HUDEP-2 (cell line): ENCODE results near the gene ZNF438.
"Not testable (repeated sequence)": the region's sequence is repeated elsewhere in the genome, so short reads cannot be mapped to it uniquely, and the experiment has no call there.

Experiments used
- DNase-seq, 76 experiments: peaks; one replicate each; lab custom pipeline; 2025; ENCODE audit not compliant: unreplicated experiment in 76 of 76; lab: John Stamatoyannopoulos, UW

The ZNF438 gene

DNA sequence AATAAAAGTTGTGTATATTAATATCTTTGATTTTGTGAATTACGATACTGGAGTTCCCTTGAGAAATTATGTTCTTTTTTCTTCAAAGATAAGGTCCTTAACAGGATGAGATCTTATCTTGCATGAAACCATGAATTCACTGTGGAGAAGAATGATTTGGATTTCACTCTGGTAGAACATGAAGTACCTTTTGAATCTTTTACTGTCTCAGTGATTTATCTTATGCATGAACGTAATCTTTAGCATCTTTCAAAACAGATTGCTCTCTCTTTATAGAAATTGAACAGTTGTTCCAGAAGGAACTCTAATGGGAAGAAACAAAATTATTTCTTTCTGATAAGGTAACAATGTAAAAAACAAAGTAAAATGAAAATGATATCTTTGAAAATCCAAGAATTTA is 11.0 kb upstream of the ZNF438 start:
- DNase-seq = no peak

DNA sequence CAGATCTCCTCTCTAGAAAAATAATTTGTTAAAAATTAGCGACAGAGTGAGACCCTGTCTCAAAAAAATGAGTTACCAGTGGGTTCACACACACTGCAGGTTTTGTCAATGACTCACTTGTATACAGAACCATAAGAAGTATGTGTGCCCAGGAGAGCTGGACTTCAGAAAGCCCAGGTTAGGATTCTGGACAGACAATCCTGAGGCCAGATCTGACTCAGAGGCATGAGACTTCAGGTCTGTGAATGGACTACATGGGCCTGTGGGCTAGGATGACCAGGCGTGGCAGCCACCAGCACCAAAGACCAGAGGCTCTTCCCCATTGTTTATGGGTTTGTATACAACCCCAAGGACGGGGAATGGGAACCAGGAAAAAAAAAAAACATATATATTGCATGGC is 9.3 kb upstream of the ZNF438 start:
- no peak for DNase-seq

DNA sequence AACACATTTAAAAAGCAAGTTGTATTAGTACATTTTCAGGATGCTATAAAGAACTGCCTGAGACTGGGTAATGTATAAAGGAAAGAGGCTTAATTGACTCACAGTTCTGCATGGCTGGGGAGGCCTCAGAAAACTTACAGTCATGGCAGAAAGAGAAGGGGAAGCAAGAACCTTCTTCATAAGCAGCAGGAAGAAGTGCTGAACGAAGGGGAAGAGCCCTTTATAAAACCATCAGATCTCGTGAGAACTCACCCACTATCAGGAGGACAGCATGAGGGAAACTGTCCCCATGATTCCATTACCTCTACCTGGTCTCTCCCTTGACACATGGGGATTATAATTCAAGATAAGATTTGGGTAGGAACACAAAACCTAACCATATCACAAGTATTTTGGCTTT is 7.3 kb upstream of the ZNF438 start:
- not testable (repeated sequence) for DNase-seq

DNA sequence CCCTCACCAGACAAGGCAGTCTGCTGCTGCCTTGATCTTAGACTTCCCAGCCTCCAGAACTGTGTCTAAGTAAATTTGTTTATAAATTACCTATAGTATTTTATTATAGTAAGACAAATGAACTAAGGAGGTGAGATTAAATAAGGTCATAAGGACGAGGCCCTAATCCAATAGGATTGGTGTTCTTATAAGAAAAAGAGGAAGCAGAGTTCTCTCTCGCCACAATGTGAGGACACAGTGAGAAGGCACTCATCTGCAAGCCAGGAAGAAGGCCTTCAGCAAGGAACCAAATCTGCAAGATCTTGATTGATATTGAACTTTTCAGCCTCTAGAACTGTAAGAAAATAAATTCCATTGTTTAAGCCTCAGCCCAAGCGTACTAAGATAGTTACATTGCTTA is 6.1 kb upstream of the ZNF438 start:
- DNase-seq = no peak

DNA sequence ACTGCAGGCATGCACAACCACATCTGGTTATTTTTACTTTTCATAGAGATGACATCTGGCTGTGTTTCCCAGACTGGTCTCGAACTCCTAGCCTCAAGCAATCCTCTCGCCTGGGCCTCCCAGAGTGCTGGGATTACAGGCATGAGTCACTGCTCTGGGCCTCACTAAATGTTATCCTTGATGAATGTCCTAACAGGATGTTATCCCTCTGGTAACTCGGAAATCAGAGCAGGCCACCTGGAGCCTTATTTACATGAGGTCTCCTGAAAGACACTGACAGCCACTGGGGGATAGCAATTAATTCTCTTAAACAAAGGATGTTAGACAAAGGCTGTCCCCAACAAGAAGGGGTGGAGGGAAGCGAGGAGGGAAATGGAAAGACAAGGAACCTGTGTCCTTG is 4.5 kb upstream of the ZNF438 start:
- no peak for DNase-seq

DNA sequence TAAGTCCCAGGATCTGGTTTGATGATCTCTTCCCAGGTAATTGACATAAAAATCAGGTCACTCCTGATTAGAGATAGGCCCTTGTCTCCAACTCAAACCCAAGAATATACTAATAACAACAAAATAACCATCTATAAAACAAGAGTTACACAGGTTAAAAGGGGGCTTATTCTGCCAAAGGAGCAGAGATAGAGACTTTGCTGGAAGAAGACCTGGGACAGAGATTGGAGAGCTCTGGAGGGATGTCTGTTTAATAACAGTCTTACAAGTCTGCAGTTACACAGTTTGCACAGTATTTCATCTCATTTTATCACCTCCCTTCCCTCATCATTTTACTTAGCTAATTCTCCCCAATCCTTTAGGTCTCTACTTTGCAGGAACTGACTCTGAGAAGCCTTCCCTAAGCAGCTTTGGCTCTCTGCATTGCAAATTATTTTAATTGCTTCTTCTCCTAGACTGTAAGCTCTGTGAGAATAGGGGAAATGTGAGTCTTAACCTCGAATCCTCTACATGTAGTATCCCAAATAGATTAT is 3.7 kb upstream of the ZNF438 start:
- no peak for DNase-seq

DNA sequence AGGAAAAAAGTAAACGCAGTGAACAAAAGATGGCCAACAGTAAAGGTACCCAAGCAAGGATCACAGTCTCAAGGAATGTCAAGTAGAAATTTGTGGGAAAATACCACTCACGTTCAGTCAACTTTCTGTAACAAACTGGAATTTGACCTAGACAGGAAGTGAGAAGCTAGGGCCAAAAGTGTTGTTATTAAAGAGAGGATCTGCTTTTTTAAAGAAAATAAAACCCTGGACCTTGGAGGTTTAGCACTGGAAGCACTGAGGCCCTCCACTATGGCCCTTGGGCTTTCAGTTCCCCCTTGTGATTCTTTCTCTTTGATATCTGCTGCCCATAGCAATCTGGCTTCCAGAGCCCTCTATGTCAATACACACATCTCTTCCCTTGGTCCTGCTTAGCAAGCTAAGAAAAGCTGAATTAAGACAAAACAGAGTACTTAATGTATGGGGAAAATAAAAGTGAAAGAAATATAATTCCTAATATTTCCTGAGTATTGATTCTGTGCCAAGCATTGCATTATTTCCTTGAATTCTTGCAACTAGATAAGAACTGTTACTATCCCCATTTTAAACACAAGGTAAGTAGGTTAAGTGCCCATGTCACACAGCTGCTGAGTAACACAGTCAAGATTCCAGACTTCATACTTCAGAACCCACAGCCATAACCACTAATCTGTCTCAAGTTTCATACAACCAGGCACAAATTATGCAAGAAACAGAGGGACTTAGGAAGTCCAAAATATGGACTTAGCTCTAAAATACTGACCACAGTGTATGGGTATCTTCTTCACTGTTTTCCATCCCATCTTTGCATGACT is 2.6 kb upstream of the ZNF438 start:
- DNase-seq = no peak

DNA sequence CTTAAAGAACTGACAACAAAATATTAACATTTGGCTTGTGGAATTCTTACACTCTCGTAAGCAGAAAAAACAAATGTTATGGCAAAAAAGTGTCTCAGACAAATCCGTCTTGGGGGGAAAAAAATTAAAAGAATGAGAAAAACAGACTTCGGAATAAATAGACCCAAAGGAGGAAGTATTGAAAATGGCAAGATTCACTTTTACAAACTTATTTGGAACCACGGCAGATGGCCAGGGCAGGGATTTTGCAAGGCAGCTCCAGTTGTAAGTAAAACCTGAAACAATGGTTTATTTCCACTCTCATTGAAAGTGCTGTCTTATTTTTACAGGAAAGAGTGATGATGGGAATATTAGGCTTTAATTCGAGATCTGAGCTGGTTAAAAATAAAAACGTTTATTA is 1.5 kb upstream of the ZNF438 start:
- no peak for DNase-seq

DNA sequence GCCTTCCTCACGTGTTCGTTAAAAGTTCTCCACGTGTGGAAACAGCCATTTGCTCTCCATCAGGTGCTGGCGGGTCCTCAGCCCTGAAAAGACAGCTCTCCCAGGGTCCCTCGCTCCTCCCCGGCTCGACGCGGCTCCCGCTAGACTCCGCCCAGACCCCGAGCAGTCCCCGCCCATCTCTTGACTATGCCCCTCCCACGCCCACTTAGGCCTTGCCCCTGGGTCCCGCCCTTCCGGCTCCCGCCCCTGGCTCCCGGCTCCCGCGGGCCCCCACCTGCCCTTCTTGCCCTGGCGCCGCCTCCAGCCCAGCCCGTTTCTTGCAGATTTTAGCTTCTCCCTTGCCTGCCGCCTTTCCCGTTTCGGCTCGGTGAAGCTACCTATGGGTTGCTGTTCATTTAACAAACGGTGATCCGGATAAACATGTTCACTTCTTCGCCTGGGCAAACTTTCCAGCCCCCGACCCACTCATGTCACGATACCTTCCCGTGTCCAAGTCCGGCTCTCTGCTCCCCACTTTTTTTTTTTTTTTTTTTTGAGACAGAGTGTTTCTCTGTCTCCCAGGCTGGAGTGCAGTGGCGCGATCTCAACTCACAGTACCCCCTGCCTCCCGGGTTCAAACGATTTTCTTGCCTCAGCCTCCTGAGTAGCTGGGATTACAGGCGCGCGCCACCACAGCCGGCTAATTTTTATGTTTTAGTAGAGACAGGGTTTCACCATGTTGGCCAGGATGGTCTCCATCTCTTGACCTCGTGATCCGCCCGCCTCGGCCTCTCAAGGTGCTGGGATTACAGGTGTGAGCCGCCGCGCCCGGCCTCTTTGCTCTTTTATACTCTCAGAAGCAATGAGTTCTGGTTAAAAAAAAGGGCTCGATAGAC is 830 bp upstream of the ZNF438 start:
- DNase-seq = peak in 74 of 76 experiments; percentile 42 to 97 (median 91)

DNA sequence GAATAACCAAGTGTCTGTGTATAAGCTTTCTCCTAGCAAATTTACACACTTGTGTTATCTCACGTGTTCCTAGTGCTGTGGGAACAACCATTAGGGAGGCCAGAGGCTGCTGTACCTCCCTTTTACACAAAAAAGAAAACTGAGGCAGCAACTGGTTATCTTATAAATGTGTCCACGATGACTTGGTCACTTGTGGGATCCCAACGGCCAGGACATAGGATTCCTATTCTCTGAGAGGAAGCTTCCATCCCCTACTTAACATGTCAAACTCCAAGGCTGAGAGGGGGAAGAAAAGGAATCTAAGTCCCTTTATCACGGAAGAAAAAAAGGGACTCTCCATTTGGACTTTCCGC is 484 bp downstream of the ZNF438 start:
- peak in 2 of 76 experiments; percentile 34 to 46 for DNase-seq

DNA sequence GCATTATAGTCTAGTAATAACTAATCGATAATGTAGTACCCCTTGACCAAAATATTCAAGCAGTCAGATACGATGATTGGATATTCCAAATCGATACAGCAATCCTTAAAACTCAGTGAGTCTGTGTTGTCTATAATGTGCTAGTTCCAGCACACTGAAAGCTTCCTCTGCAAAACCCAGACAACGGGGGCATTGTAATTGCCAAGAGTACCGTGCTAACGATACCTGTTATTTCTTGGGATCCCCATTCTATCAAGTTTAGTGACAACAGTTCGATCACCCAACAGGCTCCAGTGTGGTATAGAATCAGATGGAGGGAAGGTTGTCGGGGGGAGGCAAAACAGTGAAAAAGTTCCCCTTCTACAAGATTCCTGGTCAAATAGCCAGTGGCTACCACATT is 865 bp downstream of the ZNF438 start:
- DNase-seq = no peak

DNA sequence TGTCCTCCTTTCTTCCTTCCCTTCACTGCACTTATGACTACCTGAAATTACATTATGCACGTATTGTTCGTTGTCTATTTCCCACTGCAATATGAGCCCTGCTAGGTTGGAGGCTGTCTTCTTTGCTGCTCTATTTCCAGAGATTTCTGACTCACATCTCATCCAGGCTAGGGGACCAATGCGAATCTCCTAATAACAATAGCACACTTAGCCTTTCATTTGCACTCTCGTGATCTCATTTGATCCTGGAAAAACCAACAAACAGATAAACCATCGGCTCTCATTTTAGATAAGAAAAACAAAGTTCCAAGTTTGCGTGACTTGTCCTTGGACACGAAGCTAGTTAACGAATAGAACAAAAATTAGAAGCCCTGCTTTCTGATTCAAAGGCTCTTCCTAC is 1.4 kb downstream of the ZNF438 start:
- DNase-seq = no peak

DNA sequence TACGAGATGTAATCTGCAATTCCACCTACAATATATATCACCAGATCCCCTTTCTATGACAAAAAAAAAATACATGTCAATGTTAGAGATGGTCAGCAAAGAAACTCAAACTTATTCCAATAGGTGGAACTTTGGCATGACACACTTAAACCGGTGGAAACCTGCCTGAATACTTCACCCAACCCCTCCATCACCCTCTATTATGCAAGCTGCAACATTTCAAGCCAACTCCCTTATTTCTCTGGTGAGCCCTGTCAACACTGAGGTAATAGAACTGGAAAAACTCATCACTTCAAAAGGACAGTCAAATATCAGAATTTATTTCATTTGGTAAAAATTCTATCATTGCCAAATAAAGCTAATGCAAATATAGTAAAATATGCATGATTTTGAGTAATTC is 3.6 kb downstream of the ZNF438 start:
- no peak for DNase-seq

DNA sequence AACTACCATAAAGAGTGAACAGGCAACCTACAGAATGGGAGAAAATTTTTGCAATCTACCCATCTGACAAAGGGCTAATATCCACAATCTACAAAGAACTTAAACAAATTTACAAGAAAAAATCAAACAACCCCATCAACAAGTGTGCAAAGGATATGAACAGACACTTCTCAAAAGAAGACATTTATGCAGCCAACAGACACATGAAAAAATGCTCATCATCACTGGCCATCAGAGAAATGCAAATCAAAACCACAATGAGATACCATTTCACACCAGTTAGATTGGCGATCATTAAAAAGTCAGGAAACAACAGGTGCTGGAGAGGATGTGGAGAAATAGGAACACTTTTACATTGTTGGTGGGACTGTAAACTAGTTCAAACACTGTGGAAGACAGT is 5.4 kb downstream of the ZNF438 start:
- not testable (repeated sequence) for DNase-seq

DNA sequence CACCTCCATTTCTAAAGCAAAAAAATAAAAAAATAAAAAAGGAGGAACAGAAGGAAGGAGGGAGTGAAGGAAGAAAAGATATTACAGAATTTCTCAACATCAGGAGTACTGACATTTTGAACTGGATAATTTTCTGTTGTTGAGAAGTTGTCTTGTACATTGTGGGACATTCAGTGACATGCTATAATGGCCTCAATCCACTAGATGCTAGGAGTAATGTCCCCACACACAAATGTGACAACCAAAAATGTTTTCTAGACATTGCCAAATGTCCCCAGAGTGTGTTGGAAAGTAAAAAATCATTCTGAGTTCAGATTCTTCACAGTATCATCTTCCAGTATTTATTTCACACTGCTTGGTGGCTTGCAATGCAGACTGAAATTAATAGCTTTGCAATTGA is 6.5 kb downstream of the ZNF438 start:
- DNase-seq = no peak

DNA sequence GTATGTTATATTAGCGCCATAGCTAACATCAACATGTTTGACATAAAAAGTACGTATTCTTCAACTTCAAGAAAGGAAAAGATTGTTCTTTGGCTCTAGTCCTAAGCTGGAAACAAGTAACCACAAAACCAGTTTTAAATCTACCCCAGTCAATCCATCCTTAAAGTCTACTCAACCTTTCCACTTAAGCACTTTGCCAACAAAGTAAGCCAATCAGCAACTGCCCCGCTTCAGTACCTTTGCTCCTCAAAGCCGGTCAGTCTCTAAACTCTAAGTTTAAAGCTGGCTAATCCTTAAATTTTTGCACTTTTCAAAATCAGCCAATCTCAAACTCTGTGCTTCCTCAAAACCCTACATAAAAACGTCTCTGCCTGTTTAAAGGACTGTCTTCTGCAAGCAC is 8.1 kb downstream of the ZNF438 start:
- no peak for DNase-seq

DNA sequence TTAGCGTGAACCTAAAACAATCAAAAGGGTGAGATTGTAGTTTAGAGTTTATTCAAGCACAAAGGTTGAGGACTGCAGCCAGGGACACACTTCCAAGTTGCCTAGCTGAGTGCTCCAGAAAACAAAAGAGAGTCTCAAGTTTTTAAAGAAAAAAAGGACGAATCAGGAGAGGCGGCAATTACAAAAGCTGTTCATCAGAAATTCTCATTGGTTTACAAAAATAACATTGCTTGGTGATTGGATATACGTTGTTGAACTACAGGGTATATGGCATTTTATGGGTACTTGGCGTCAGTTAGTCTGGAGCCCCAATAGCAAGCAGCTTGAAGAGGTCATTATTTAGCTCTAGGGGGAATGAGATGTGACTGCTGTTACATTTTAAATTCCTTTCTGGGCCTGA is 11.5 kb downstream of the ZNF438 start:
- DNase-seq = no peak

DNA sequence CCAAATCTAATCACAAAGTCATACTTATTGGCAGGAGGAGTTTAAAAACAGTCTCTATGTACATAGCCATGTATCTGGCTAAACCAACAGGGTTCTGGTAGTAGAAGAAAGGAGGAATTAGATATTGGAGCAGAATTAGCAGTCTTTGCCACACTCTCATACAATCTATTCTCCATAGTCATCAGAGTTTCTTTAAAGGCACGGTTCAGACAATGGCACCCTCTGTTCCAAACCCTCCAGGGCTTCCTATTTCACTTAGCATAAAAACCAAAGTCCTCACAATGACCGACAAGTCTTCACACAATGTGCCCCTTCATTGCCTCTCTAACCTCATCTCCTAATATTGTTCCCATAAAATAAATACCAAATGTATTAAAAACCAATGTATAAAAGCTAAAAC is 12.7 kb downstream of the ZNF438 start:
- DNase-seq = no peak

DNA sequence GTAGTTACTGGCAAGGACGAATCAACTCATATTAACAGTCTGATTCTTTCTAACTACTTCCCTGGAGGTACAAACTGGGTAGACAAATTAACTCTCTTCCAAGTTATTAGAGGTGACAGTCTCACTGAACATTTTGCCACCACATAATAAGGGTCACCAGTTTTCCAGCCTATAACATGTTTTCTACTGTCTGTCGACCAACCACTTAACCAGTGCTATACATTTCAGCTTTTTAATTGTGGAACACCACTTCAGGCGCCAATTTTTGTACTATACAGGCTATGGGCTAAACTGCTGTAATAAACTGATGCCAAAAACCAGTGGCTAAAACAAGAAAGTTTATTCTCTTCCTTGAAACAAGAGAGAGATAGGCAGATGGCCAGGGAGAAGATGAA is 13.3 kb downstream of the ZNF438 start:
- peak in 1 of 76 experiments; percentile 4 for DNase-seq

DNA sequence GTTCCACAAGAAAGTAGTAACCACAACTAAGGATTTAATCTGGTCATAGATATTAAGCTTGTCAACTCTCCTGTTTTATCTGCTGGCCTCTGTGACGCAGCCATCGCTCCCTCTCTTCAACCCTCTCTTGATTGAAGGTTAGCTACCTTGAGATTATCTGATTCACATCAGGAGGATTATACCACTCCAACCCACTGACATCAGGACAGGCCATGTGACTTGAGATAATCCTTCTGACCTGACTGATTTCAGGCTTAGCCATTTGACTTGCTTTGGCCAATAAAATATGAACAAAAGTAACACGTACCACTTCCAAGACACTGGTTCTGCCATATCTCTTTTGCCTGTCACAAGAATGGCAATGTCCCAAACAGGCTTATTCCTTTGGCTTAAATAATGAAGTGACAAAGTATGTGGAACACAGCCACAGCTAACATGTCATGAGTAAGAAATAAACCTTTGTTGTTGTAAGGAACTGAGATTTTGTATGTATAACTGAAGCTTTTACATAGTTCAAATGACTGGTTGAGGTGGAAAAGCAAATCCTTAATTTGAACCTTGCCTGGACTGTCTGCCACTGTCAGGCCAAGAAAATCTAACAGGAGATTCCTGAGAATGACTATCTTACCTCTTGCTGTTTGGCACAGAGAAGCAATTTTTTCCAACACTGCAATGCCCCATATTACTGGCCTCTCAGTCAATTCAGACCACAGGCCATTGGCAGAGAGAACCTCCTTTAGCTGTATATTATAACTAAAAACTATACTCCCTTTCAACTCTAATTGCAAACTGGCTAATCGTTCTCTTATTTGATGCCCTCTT is 13.9 kb downstream of the ZNF438 start:
- no peak for DNase-seq
